GM19035 (cell line): ENCODE data around the gene PRDX5.
"Not testable (repeated sequence)": the region's sequence is repeated elsewhere in the genome, so short reads cannot be mapped to it uniquely, and the experiment has no call there.

Source experiments
- ATAC-seq: cut with Tn5 transposase; IDR thresholded peaks from one replicate; pipeline ENCODE4 v1.9.1; 2021; ENCODE audit not compliant: unreplicated experiment

Gene PRDX5

DNA sequence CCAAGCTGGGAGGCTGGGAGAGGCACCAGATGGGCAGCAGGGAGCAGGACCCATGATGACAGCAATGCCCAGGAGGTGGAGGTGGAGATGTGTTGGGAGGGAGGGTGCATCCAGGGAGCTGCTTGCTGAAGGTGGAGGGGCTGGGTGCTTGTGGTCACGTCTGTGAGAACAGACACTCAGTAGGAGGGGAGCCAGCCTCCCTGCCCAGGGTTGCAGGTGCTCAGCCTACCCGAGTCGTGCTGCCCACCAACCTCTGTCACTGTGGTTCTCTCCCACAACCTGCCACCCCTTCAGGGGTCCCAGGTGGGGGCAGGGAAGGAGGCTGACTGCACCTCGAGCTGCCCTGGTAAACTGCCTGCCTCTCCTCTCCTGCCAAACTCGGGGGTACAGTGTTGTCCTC, 5.5 kb downstream of the PRDX5 start:
- no peak for ATAC-seq

- not testable (repeated sequence) for ATAC-seq
Measured at GRCh38 chr11:64323984-64324383, 6.1 kb downstream of the PRDX5 start.

DNA sequence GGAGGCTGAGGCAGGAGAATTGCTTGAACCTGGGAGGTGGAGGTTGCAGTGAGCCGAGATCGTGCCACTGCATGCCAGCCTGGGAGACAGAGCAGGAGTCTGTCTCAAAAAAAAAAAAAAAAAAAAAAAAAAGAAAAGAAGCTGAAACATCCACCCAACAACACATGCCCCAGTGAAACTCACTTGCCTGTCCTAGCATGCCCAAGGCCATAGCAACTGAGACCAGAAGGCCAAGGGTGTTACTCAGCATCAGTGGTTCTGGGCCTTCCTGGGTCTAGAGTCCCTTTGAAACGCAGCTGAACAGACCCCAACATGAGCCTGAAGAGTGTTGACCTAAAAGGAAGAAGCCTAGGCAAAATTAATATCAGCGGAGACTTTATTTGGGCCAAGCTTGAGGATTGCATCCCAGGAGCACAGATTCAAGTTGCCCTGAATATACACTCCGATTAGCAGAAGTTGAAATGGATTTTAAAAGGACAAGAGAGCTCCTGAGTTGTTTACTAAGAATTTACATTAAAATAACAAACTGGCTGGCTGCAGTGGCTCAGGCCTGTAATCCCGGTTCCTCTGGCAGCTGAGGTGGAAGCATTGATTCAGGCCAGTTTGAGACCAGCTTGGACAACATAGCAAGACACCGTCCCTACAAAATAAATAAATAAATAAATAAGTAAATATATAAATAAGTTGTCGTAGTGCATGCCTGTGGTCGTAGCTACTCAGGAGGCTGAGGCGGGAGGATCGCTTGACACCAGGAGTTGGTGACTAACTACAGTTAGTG, 7.0 kb downstream of the PRDX5 start:
- ATAC-seq: no peak

GRCh38 chr11:64327375-64327774, 9.5 kb downstream of the PRDX5 start:
- ATAC-seq: no peak

DNA sequence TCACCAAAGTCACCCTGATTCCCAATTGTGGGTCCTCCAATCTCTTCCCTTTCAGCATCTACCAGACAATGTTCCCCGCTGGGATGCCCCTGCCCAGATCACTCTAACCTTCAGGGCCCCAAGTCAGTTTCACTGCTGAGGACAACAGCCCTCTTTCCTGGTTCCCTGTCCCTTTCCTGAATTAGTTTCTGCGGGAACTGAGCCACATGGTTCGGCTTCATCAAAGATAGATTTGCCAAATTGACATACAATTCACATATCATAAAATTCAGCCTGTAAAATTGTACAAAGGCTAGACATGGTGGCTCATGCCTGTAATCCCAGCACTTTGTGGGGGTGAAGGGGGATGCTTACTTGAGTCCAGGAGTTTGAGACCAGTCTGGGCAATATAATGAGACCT, 10.1 kb downstream of the PRDX5 start:
- no peak for ATAC-seq

DNA sequence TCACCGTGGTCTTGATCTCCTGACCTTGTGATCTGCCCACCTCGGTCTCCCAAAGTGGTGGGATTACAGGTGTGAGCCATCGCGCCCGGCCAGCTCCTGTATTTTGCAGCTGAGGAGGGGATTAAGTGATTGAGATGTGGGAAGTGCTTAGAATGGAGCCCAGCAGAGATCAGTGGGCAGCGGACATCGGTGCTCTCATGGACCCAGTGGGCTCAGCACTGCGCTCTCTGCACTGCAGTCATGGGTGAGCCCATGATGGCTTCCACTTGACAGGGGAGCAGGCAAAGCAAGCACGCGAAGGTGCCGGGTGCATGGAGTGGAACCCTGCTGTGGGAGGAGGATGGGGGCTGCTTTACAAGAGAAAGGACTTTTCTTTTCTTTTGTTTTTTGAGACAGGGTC, 13.0 kb downstream of the PRDX5 start:
- no peak for ATAC-seq

- ATAC-seq: no peak
Measured at GRCh38 chr11:64331569-64332371, 13.8 kb downstream of the PRDX5 start.

- no peak for ATAC-seq
Measured at GRCh38 chr11:64333556-64333955, 15.6 kb downstream of the PRDX5 start.

DNA sequence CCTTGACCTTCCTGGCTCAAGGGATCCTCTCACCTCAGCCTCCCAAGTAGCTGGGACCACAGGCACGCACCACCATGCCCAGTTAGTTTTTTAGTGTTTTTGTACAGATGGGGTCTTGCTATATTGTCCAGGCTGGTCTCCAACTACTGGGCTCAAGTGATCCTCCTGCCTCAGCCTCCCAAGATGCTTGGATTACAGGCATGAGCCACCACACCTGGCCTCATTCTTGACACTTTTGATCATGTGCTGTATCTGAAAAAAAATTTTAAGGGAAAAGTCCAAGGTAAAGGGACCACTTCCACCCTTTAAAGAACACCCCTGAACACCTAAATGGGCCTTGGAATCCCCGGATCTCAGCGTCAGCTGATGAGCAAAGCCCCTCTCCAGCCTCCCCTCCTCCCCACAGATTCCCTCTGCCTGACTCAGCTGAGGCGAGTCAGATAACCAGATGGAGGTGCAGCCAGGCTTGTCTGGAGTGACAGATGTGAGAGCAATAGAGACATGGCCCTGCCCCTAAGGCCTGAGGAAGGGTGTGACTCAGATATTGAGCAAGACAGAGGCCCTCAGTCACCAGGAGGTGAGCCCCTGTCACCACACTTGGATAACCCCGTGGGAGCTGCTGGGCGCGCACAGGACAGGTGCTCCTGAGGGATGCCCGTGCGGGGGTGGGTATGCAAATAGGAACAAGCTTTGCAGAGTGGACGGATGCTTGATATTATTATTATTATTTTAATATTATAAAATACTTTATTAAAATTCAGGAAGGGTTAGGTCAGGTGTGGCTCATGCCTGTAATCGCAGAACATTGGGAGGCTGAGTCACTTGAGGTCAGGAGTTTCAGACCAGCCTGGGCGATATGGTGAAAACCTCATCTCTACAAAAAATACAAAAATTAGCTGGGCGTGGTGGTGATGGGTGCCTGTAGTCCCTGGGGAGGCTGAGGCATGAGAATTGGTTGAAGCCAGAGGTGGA, 17.1 kb downstream of the PRDX5 start:
- peak; percentile 59 for ATAC-seq

GRCh38 chr11:64337538-64338249, 19.8 kb downstream of the PRDX5 start:
- ATAC-seq: no peak

- ATAC-seq: no peak
Measured at GRCh38 chr11:64338716-64339115, 20.8 kb downstream of the PRDX5 start.

DNA sequence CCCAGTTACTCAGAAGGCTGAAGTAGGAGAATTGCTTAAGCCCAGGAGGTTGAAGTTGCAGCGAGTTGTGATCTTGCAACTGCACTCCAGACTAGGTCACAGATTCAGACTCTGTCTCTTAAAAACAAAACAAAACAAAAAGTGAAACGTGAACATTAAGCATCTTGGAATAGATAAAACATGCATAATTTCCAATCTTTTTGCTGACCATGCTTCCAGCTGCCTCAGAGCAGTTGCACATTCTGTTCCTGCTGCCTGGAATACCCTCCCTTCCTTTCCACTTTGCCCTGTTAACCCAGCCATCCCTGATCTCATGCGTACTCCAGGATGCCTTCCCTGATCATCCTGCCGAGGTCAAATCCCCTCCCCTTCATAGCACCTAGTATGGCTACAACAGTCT, 21.4 kb downstream of the PRDX5 start:
- ATAC-seq: no peak

DNA sequence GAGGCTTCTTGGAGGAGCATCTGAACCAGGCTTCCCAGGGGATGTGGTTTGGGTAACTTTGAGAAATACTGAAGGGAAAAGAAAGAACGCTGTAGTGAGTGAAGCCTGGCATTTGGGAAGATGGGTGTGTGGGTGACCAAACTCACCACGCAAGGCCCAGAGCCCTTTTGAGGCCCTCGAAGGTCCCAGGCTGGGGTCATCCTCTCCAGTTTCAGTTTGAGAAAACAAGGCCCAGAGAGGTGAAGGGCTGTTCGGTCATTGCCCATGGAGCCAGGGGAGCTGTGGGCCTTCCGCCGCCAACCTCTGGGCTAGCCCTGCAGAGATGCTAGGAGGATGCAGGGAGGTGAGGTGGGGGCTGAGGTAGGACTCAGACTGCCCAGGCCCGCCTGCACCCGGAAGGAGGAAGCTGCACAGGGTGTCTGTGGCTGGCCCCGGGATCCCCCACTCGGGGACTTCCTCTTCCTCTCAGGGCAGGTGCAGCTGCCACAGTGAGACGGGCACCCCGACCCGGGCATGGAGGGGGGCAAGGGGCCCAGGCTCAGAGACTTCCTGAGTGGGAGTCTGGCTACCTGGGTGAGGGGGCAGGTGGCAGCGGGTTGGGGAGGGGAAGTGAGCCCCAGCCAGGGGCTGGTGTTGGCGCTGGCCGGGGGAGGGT, 22.0 kb downstream of the PRDX5 start, which contains the start of gene CCDC88B:
TSS of gene CCDC88B (plus strand) at position 451 of the 655 bp plus-strand sequence. CDS start at position 514, 63 bp downstream.
- peak; percentile 52 for ATAC-seq

DNA sequence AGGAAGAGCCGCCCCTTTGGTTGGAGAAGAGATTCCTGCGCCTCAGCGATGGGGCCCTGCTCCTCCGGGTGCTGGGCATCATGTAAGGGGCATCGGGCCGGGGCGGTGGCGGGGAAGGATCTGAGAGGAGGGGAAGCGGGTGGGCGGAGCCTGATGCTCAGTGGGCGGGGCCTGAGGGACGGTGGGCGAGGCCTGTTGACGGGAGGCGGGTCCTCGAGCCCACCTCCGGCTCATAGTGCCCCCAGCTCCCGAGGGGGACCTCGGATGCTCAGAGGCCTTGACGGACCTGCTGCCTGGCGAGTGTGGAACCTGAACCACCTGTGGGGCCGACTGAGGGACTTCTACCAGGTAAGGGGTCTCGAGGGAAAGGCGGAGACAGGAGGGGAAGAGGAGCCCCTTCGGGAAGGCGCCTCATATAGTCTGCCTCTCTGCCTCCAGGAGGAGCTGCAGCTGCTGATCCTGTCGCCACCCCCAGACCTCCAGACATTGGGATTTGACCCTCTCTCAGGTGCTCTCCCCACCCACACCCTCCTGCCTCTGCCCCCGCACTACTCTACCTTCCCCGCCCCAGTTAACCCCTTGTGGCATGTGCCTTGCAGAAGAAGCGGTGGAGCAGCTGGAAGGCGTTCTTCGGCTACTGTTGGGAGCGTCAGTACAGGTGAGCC, 22.9 kb downstream of the PRDX5 start:
- peak; percentile 37 for ATAC-seq

GRCh38 chr11:64341429-64341828, 23.5 kb downstream of the PRDX5 start:
- ATAC-seq: no peak

GRCh38 chr11:64341851-64342791, 24.2 kb downstream of the PRDX5 start:
- peak; percentile 37 for ATAC-seq

DNA sequence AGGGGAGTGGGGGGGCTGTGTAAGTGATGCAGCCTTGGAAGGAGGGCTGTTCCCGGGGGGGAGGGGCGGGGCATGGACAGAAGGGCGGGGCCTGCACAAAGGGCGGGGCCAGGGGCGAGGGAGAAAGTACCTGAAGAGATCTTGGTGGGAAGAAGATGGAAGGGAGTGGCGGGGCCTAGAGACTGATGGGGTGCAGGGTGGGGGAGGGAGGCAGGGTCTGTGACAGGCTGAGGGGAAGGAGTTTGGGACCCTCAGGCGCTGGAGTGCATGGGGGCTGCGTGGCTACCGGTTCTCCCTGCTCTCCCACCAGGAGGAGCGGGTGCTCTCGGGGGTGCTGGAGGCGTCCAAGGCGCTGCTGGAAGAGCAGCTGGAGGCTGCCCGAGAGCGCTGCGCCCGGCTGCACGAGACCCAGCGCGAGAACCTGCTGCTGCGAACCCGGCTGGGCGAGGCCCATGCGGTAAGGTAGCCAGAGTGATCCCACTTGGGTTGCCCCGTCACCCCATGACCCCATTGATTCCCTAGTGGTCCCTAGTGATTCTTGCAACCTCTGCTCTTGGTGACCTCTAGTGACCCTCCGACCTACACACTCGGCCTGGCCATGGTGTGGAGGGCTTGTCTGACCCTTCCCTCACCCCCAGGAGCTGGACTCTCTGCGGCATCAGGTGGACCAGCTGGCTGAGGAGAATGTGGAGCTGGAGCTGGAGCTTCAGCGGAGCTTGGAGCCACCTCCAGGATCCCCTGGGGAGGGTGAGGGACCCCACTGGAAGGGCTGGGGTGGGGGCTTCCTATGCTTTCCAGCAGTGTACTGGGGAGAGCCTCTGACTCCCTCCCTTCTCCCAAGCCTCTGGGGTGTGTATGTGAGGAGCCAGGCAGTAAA, 25.2 kb downstream of the PRDX5 start:
- ATAC-seq: no peak
